ENCODE data around the gene VSTM5.
"Not testable (repeated sequence)": the region's sequence is repeated elsewhere in the genome, so short reads cannot be mapped to it uniquely, and the experiment has no call there.

The VSTM5 gene

GRCh38 chr11:93850594-93851018 lies at the start of gene VSTM5:
Gene VSTM5, minus strand, starts transcription at chr11:93850618. Its CDS starts 116 bp downstream, at chr11:93850502.
- no peak for FAIRE-seq

- FAIRE-seq, result no peak
Observed at GRCh38 chr11:93895106-93895862, 44.9 kb upstream of the VSTM5 start.

DNA sequence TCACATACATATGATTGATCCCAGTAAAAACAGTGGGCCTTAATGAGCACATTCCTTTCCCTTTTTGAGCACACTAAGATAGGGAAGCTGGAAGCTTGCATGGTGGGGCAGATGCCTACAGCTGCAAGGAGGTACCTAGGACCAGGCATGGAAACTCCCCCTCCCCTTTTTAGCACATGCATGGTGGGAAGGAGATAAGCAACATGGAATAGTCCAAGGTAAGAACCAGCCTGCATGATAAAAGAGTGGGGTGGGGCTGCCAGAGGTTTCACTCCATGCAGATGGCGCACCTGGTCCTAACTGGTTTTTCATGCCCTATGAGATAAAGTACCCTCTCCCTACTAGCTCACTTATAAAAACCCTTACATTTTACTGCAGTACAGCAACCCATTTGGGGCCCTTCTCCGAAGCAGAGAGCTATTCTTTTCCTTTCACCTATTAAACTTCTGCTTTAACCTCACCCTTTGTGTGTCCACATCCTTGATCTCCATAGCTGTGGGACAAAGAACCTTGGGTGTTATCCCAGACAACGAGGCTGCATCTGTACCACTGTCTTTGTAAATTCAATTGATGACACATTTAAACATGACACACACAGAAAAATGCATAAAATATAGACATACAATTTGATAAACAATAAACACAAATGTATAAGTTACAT lies 40.1 kb upstream of the VSTM5 start:
- FAIRE-seq, result no peak

GRCh38 chr11:93887111-93887510 lies 36.7 kb upstream of the VSTM5 start:
- no peak for FAIRE-seq

- FAIRE-seq, result not testable (repeated sequence)
Observed at GRCh38 chr11:93879114-93879513, 28.7 kb upstream of the VSTM5 start.

- FAIRE-seq, result no peak
Observed at GRCh38 chr11:93875637-93876036, 25.2 kb upstream of the VSTM5 start.

- no peak for FAIRE-seq
Observed at GRCh38 chr11:93871526-93871925, 21.1 kb upstream of the VSTM5 start.

DNA sequence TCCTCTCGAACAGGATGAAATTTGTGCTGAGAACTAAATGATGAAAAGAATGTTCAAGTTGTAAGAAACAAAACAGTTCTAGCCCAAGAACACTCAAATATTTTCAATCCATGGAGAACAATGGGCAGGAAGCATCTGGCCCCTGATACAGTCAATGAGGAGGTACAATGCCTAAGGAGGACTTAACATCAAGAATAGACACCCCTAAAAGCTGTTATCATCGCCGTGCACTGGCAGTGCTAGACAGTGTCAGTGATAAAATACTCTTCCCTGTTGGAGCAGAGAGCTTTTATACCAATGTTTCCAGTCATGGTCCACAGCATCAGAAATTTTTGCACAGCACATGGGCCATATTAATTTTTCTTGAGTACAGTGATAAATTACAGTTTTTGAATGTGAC lies 20.2 kb upstream of the VSTM5 start:
- no peak for FAIRE-seq

GRCh38 chr11:93869830-93870229 lies 19.4 kb upstream of the VSTM5 start:
- FAIRE-seq, result no peak

DNA sequence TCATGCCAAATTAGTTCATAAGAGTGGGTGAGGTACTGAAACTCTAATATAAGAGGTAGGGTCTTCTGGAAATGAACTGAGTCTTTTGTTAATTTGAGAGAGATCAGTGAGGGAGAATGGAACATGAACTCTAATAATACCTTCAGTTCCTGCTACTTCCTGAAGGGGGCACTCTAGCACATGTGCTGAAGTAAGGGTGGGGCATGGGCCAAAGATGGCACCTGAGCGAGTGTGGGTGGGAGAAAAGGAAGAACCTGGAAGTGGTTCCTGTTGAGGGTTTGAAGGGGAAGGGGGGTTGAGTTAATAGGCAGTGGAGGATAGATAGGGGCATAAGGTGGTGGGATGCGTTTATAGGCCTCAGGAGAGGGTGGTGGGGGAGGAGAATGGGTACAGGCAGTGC lies 18.0 kb upstream of the VSTM5 start:
- FAIRE-seq, result not testable (repeated sequence)

GRCh38 chr11:93861808-93862207 lies 11.4 kb upstream of the VSTM5 start:
- no peak for FAIRE-seq

- no peak for FAIRE-seq
Observed at GRCh38 chr11:93858121-93858775, 7.8 kb upstream of the VSTM5 start.

GRCh38 chr11:93857413-93858120 lies 7.1 kb upstream of the VSTM5 start:
- FAIRE-seq, result no peak

- FAIRE-seq, result no peak
Observed at GRCh38 chr11:93852242-93852641, 1.8 kb upstream of the VSTM5 start.

DNA sequence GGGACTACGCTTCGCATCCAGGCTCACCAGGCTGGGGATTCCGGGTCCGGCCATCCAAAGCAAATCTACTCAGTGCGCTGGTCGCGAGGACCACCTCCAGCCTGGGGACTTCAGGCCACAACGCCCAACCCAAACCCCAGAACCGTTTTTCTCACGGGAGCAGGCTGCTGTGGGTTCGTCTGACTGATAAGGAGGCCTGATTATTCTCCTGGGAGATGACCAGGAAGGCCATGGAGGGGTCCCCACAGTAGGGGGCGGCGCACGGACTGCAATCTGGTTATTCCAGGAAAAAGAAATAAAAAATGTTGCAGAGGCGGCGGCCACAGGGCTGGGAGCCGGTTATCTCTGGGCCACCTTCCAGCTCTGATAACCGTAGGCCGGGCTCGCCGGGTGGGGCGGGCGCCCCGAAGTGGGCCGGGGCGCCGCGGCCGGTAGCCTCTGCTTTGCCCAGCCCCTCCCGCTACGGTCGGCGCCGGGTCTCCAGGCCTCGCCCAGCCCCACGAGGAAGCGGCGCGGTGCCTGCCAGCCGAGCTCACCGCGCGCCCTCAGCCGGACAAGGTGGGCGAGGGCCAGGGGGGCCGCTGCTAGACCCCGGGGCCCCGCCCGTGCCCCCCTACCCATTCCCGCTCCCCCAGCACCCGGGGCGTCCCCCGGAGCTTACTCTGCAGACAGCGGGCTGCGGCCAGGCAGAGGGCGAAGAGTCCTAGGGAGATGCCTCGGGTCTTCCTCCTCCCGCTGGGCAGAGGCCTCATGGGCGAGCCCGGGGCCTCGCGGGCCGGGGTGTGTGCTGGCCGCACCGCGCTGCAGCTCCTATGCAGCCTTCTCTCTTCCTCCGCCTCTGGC lies 446 bp downstream of the VSTM5 start:
- FAIRE-seq, result no peak

DNA sequence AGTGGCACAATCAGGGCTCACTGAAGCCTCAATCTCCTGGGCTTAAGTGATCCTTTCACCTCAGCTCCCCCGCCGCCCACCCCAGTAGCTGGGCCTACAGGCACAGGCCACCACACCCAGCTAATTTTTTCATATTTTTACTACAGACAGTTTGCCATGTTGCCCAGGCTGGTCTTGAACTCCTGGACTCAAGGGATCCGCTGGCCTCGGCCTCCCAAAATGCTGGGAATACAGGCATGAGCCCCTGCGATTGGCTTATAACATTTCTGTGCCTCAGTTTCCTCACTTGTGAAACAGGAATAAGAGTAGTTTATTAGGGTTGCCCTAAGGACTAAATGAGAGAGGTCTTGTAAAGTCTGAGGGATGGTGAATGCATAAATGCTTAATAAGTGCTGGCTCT lies 1.2 kb downstream of the VSTM5 start:
- FAIRE-seq, result no peak

GRCh38 chr11:93846411-93846810 lies 4.0 kb downstream of the VSTM5 start:
- FAIRE-seq, result no peak

DNA sequence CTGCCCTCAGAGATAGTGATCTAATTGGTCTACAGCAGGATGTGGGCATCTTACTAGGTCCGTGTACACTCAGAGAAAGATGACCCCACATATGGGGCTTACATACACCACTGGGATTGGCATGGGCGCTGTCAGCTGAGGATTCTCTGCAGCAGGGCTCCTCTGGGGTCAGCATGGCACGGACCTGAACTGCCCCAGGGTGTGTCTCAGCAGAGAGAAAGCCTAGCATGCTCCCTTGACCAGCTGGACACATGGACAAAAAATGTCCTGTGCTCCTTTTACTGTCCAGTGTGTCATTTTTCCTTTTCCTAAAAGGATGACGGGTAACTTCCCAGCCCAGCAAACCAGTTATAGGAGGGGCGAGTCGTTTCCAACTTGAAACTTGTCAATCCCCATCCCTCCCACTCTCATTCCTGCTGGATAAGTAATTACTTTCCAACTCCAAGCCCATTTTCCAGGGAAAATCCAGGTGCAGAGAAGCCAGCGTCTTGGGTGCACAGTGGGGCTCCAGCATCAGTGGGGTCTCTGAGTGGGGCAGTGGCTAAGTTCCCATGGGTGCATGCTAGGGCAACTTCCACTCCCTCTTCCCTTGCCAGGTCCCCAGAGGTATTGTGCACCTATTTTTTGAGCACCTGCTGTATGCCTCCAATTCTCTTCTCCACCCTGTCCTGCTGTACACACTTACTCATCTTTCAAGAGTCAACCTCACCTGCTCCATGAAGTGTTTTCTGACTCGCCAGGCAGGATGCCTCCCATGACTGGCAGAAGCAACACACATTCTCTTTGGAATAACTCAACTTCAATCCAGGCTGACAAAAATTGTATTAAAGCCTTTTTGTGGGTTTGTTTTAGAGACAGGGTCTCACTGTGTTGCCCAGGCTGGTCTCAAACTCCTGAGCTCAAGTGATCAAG lies 5.0 kb downstream of the VSTM5 start:
- no peak for FAIRE-seq

DNA sequence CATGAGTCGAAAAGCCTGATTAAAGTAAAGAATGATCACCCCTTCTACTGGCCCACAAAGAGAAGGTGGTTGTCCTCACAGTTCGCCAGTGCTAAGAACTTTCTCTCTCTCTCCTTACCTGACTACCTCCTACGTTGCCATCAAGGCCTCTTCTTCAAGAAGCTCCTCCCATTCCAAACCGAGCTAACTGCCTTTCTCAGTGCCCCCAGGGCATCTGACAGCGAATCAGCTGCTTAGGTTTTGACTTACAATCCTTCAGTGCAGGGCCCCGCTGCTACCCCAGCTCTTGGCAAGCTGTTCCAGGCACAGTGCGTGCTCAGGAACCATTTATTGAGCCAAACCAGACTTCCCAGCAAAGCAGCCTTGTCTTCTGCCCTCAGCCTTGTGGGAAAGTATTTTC lies 5.8 kb downstream of the VSTM5 start:
- no peak for FAIRE-seq

GRCh38 chr11:93843906-93844305 lies 6.5 kb downstream of the VSTM5 start:
- FAIRE-seq, result no peak

DNA sequence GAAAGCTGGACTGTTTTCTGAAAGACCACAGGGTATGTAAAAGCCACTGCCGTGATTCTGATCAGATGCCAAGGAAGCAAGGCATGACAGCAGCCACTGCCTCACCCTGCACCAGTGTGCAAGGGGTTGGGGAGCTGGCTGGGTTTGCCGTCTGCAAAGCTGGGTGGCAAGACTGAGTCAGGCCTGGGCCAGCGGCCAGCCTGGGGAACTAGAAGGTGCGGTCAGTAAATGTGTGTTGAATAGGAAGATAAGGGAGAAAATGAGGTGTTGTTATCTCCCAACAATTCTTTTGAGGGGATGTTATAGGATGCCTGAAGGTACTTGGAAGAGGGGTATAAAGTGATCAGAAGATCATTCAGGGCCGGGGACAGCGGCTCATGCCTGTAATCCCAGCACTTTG lies 8.0 kb downstream of the VSTM5 start:
- FAIRE-seq, result no peak
